Neural cell (in vitro differentiated cells): ENCODE results near the gene ADCK2. TPM values are rescaled to one million over a fixed set of nuclear protein-coding genes. Genes with fewer than 3 reads are reported as not detected.

Source experiments
- H2AFZ ChIP-seq: fragments of 200-600, 300-800 bp; sonication (generic), shearing (Covaris generic); 2 replicates; pipeline ENCODE4 v1.6.0; 2014; ENCODE audit warnings: low read depth, mild to moderate bottlenecking, antibody characterized with exemption, low read length, moderate library complexity
- H3F3A ChIP-seq: fragments of 200-600 bp; shearing (Covaris generic); 2 replicates; pipeline ENCODE4 v1.6.1; 2016; ENCODE audit warnings: mild to moderate bottlenecking, moderate library complexity, mixed read lengths, antibody characterized with exemption, low read length; ENCODE audit not compliant: insufficient read depth, poor library complexity, severe bottlenecking
- H3K27ac ChIP-seq: fragments of 200-600, 300-800 bp; sonication (generic), shearing (Covaris generic); 2 replicates; pipeline ENCODE4 v1.5.1; 2014; ENCODE audit warnings: mild to moderate bottlenecking, low read length, moderate library complexity
- H3K27me3 ChIP-seq: fragments of 300-800, 200-600 bp; sonication (generic), shearing (Covaris generic); 2 replicates; pipeline ENCODE4 v1.6.0; 2014; ENCODE audit warnings: mild to moderate bottlenecking, low read depth, low read length, moderate library complexity; ENCODE audit not compliant: insufficient read depth
- H3K36me3 ChIP-seq: fragments of 300-800, 200-600 bp; sonication (generic), shearing (Covaris generic); 2 replicates; pipeline ENCODE4 v1.5.1; 2014; ENCODE audit warnings: mild to moderate bottlenecking, antibody characterized with exemption, low read length, moderate library complexity; ENCODE audit not compliant: insufficient read depth
- H3K4me2 ChIP-seq: fragments of 300-800, 200-600 bp; sonication (generic), shearing (Covaris generic); 2 replicates; pipeline ENCODE4 v1.6.0; 2014; ENCODE audit warnings: mild to moderate bottlenecking, low read length
- H3K4me3 ChIP-seq: fragments of 300-800, 200-600 bp; sonication (generic), shearing (Covaris generic); 2 replicates; pipeline ENCODE4 v1.5.1; 2014; ENCODE audit warnings: mild to moderate bottlenecking, low read length, moderate library complexity
- H3K79me2 ChIP-seq: fragments of 200-600 bp; shearing (Covaris generic); replicated peaks from 2 replicates; pipeline ENCODE4 v1.6.0; 2014; ENCODE audit warnings: mild to moderate bottlenecking, low read length, moderate library complexity; ENCODE audit not compliant: insufficient read depth
- H3K9ac ChIP-seq: fragments of 300-800, 200-600 bp; sonication (generic), shearing (Covaris generic); 2 replicates; pipeline ENCODE4 v1.6.1; 2016; ENCODE audit warnings: mild to moderate bottlenecking, low read length, mixed read lengths
- H3K9me2 ChIP-seq: fragments of 200-600 bp; shearing (Covaris generic); 2 replicates; pipeline ENCODE4 v1.6.1; 2016; ENCODE audit warnings: mild to moderate bottlenecking, low read length, mixed read lengths; ENCODE audit not compliant: insufficient read depth
- H3K9me3 ChIP-seq: fragments of 200-600, 300-800 bp; sonication (generic), shearing (Covaris generic); 2 replicates; pipeline ENCODE4 v1.6.1; 2016; ENCODE audit warnings: mild to moderate bottlenecking, mixed run types, low read length, moderate library complexity, mixed read lengths
- H4K20me1 ChIP-seq: fragments of 200-600 bp; shearing (Covaris generic); 2 replicates; pipeline ENCODE4 v1.6.1; 2016; ENCODE audit warnings: mild to moderate bottlenecking, mixed run types; ENCODE audit not compliant: insufficient read depth
- CTCF ChIP-seq: fragments of 450-650 bp; IDR thresholded peaks from 2 replicates; pipeline ENCODE4 v1.5.1; 2014; ENCODE audit warnings: antibody characterized with exemption, mild to moderate bottlenecking, moderate library complexity; ENCODE audit not compliant: poor library complexity, severe bottlenecking
- EP300 ChIP-seq: fragments of 450-650 bp; conservative IDR thresholded peaks from 2 replicates; pipeline ENCODE4 v1.6.1; 2014; ENCODE audit warnings: antibody characterized with exemption, mild to moderate bottlenecking, moderate library complexity; ENCODE audit not compliant: poor library complexity, severe bottlenecking
- EZH2 ChIP-seq: fragments of 200-600, 300-800 bp; shearing (Covaris generic), sonication (generic); IDR thresholded peaks from 2 replicates; pipeline ENCODE4 v1.6.1; 2014; ENCODE audit warnings: antibody characterized with exemption, low read length, borderline replicate concordance, mild to moderate bottlenecking; ENCODE audit not compliant: insufficient read depth, poor library complexity, severe bottlenecking
- POLR2AphosphoS5 ChIP-seq: IDR thresholded peaks from 2 replicates; pipeline ENCODE4 v1.6.1; 2012
- RAD21 ChIP-seq: fragments of 450-650 bp; conservative IDR thresholded peaks from 2 replicates; pipeline ENCODE4 v1.6.1; 2014; ENCODE audit warnings: antibody characterized with exemption, mild to moderate bottlenecking, moderate library complexity
- REST ChIP-seq: IDR thresholded peaks from 2 replicates; pipeline ENCODE4 v1.6.1; 2012; ENCODE audit warnings: borderline replicate concordance
- SMC3 ChIP-seq: fragments of 450-650 bp; conservative IDR thresholded peaks from 2 replicates; pipeline ENCODE4 v1.6.1; 2014; ENCODE audit warnings: antibody characterized with exemption, mild to moderate bottlenecking, moderate library complexity; ENCODE audit not compliant: poor library complexity
- polyA plus RNA-seq: library from polyadenylated mRNA; depleted of rRNA; stranded (reverse); fragments of >200 nt; gene quantifications from 2 replicates; pipeline ENCODE4 v1.2.3, GENCODE V29; 2014

Gene ADCK2
- polyA plus RNA-seq, 1 donor from 2014 or later = 20.2 TPM

DNA sequence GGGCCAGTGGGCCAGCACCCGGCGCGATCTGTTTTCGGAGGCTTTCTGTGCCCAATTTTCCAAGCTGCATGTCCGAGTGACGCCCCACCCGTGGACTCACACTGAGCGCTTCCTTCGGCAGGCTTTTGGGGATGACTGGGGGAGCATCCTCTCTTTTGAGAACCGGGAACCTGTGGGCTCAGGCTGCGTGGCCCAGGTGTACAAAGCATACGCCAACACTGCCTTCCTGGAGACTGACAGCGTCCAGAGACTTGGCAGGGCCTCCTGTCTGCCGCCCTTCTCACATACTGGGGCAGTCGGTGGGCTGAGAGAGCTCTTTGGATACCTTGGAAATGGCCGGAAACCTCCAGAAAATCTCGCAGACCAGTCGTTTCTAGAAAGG, 1.0 kb downstream of the ADCK2 start:
- Histone ChIP-seq H3K9me3 (no peaks in the 10 kb centered on the region), H3K9me2 (no peaks in the 10 kb centered on the region), H3K9ac (peak overlapping the region; percentile 73), H3K36me3 (no peaks in the 10 kb centered on the region), H3K27ac (no peak overlapping the region), H3K27me3 (peaks cover 13% of the 10 kb centered on the region), H3F3A (no peaks in the 10 kb centered on the region), H2AFZ (no peak overlapping the region), H3K79me2 (no peaks in the 10 kb centered on the region), H3K4me3 (peak overlapping the region; percentile 74), H4K20me1 (no peaks in the 10 kb centered on the region), H3K4me2 (no peak overlapping the region)
- TF ChIP-seq POLR2AphosphoS5 = no peak
- no peak for TF ChIP-seq EP300

GRCh38 chr7:140674356-140674800, 1.6 kb downstream of the ADCK2 start:
- Histone ChIP-seq H3K4me3 (peak overlapping the region; percentile 74), H3K27ac (no peak overlapping the region), H3K9ac (no peak overlapping the region), H3K4me2 (no peak overlapping the region), H3K27me3 (peaks cover 13% of the 10 kb centered on the region), H3K9me2 (no peaks in the 10 kb centered on the region), H4K20me1 (no peaks in the 10 kb centered on the region), H2AFZ (no peak overlapping the region), H3K79me2 (no peaks in the 10 kb centered on the region), H3F3A (no peaks in the 10 kb centered on the region), H3K36me3 (no peaks in the 10 kb centered on the region), H3K9me3 (no peaks in the 10 kb centered on the region)
- TF ChIP-seq RAD21 (no peak), CTCF (no peak), EZH2 (no peak), REST (no peak), POLR2AphosphoS5 (no peak)

DNA sequence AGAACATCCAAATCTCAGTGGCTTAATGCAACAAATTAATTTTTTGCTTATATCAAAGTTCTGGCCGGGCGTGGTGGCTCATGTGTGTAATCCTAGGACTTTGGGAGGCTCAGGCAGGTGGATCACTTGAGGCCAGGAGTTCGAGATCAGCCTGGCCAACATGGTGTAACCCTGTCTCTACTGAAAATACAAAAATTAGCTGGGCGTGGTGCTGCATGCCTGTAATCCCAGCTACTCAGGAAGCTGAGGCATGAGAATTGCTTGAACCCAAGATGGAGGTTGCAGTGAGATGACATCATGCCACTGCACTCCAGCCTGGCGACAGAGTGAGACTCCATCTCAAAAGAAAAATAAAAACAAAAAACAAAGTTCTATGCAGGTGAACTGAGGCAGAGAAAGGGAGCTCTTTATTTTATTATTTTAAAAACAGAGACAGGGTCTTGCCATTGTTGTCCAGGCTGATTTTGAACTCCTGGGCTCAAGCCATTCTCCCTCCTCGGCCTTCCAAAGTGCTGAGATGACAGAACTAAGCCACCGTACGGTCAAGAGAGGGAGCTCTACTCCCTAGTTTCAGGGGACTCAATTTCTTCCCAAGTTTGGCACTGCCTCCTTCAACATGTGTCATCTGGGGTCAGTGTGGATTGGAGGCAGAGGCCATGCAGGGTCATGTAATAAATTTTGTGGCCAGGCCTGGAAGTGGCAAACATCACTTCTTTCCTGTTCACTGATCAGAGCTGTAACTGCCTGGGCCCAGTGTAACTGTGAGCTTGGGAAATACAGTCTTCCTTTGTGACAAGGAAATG, 2.4 kb downstream of the ADCK2 start:
- Histone ChIP-seq H3K9me2 (no peaks in the 10 kb centered on the region), H3K9ac (no peak overlapping the region), H3F3A (no peaks in the 10 kb centered on the region), H3K27me3 (peaks cover 13% of the 10 kb centered on the region), H4K20me1 (no peaks in the 10 kb centered on the region), H2AFZ (no peak overlapping the region), H3K4me2 (no peak overlapping the region), H3K9me3 (no peaks in the 10 kb centered on the region), H3K36me3 (no peaks in the 10 kb centered on the region), H3K4me3 (peak overlapping the region; percentile 9), H3K27ac (no peak overlapping the region), H3K79me2 (no peaks in the 10 kb centered on the region)
- TF ChIP-seq SMC3 = peak; percentile 16
- TF ChIP-seq EP300 = no peak
